HG02571 (cell line): ENCODE measurements around the gene TRIM17.
"Not testable (repeated sequence)": the region's sequence is repeated elsewhere in the genome, so short reads cannot be mapped to it uniquely, and the experiment has no call there.

Source experiments
- ATAC-seq: cut with Tn5 transposase; IDR thresholded peaks from one replicate; pipeline ENCODE4 v1.9.1; 2021; ENCODE audit warnings: mild to moderate bottlenecking, moderate library complexity; ENCODE audit not compliant: unreplicated experiment

The TRIM17 gene

DNA sequence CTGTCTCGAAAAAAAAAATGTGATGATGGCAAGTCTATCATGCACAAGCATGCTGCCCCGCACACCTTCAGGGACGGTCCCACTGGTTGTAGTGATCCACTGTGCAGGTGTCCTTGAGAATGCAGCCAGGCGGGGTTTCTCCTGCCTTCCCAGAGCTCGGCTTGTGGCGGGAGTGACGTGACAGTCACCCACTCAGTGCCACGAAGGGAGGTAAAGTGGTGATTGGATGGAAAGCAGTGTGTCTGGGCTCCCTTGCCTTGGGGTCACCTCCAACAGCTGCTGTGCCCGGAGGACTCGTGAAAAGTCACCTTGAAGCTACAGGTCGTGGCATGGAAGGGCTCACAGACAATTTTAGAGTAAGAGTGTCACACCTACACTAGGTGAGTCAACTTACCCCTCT, 33.5 kb upstream of the TRIM17 start:
- ATAC-seq = no peak

DNA sequence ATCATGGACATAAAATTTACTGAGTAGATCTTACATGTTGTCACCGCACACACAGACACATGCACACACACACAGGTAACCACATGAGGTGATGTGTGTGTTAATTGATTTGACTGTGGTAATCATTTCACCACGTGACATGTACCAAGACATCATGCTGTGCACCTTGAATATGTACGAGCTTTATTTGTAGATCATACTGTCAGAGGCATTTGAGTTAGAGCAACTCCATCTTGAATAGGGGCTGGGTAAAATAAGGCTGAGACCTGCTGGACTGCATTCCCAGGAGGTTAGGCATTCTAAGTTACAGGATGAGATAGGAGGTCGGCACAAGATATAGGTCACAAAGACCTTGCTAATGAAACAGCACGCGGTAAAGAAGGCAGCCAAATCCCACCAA, 31.7 kb upstream of the TRIM17 start:
- ATAC-seq = no peak

DNA sequence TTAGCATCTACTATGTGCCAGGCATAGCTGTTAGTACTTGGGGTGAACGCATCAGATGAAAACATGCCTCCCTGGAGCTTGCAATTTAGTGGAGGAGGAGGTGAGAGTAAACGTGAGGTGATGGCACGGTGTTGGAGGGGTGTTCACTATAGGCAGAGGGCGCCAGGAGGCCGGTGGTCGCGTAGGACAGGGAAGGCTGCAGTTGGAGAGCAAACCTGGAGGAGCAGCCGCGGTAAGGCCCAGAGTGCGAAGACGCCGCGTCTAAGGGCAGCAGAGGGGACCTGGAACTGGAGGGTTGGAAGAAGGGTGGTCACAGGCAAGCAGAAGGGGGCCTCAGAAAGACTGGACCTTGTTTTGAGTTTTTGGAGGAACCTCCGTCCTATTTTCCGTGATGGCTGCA, 30.2 kb upstream of the TRIM17 start:
- no peak for ATAC-seq

DNA sequence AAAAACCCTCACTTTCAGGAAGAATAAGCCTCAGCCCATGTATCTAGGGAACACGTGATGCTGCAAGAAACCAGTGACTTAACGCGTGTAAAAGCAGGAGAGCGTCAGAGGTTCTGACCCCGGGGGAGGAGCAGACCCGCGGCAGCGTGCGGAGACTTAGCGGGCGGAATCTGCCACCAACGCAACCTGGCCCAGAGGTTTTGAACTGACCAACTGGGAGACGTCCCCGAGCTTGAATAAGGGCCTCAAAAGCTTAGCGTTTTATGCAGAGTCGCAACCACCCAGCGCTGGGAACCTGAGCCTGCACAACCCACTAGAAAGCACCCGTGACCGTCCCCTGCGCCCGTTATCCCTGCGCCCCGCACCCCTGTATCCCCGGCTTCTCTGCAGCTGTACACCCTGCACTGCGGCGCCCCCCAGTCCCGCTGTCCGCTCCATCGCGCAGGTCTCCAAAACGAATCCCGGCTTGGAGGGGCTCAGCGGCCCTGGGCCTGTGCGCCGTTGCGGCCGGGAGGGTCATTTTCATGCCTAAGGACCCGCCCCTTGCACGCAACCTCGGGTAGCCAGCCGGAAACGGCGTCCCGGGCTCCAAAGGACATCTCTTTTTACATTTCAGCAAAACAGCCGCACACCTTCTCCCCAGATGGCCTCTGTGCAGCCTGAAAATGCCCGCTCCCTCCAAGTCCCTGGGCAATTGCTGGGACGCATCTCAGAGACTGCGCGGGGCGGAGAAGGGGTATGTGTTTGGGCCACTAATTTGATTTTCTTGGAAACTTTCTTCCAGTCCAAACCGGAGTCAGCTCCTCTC, 29.4 kb upstream of the TRIM17 start:
- ATAC-seq = peak; percentile 65

GRCh38 chr1:228445490-228445842, 28.8 kb upstream of the TRIM17 start:
- no peak for ATAC-seq

- no peak for ATAC-seq
These were observed 26.7 kb upstream of the TRIM17 start for GRCh38 chr1:228443395-228443794.

- no peak for ATAC-seq
These were observed 24.3 kb upstream of the TRIM17 start for GRCh38 chr1:228440761-228441500.

- no peak for ATAC-seq
These were observed 21.6 kb upstream of the TRIM17 start for GRCh38 chr1:228438266-228438665.

DNA sequence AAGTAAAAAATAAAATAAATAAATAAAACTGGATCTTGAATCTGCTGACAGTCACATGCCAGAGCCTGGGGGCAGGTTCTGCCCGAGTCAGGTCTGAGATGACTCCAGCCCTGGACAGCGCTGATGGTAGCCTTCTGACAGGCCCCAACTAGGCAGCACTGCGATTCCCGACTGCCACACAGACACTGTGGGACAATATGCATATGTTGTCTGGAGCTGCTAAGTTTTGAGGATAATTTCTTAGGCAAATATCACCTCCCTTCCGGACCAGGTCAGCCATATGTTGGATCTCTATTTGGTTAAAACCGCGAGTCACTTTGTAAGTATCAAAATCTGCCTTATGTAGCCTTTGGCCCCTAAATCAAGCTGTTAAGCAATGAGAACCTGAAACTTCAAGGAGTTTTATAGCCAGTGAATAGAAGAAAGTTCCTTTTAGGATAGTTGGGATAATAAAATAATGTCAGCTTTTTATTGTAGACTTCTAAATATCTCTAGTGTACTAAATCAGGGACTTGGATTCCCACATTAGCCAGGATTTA, 20.8 kb upstream of the TRIM17 start:
- no peak for ATAC-seq

DNA sequence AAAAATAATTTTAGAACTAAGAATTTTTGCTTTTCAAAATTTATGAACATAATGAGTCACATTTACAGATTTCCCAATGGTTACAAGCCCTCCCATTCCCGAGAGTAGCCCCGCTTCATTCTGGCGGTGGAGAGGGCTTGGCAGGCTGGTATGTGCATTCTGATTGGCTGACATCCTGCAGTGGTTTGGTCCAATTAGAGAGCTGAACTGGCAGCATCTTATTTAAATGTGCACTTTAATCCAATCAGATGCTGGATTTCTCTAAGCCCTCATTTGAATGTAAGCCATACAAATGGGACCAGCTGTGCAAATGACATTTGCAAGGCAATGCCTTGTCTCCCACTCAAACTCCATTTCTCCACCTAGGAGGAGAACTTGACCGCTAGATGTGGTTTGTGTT, 18.0 kb upstream of the TRIM17 start:
- no peak for ATAC-seq

DNA sequence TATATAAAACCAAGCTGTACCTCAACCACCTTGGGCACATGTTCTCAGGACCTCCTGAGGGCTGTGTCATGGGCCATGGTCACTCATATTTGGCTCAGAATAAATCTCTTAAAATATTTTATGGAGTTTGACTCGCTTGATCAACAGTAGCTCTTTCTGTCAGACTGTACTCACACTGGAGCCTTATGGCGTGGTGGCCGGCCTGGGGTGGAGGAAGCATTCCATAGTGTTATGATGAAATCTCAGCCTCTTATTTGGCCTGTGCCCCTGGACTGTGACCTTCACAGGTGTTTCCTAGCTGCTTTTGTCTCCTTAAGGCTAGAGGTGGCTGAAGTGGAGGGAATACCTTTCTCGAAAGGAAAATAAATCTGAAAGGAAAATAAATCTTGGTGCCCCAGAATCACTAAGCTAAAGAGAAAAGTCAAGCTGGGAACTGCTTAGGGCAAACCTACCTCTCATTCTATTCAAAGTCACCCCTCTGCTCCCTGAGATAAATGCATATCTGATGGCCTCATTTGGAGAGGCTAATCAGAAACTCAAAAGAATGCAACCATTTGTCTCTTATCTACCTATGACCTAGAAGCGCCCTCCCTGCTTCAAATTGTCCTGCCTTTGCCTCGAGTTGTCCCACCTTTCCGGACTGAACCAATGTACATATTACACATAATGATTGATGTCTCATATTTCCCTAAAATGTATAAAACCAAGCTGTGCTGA, 16.8 kb upstream of the TRIM17 start:
- not testable (repeated sequence) for ATAC-seq

DNA sequence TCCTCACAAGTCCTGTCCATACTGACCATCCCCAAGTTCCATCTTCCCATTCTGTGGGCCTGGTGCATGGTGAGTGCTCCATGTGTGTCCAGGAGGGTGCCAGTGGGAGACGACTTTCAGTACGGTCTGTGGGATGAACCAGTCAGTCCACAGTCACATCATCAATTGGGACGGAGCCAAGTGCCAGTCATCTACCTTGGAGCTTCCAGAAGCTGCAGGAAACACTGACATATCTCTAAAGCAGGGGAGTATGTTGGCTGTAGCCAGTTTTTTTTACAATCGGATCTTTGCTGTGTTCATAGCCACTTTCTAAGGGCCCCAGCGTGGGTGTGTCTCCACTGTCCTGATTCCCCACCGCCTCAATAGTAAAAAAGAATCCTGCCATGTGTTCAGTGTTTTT, 13.6 kb upstream of the TRIM17 start:
- no peak for ATAC-seq

- ATAC-seq = no peak
These were observed 13.0 kb upstream of the TRIM17 start for GRCh38 chr1:228429698-228430097.

- ATAC-seq = no peak
These were observed 12.3 kb upstream of the TRIM17 start for GRCh38 chr1:228429007-228429406.

- ATAC-seq = no peak
These were observed 11.8 kb upstream of the TRIM17 start for GRCh38 chr1:228428412-228428811.

GRCh38 chr1:228426518-228427175, 10.0 kb upstream of the TRIM17 start:
- no peak for ATAC-seq

DNA sequence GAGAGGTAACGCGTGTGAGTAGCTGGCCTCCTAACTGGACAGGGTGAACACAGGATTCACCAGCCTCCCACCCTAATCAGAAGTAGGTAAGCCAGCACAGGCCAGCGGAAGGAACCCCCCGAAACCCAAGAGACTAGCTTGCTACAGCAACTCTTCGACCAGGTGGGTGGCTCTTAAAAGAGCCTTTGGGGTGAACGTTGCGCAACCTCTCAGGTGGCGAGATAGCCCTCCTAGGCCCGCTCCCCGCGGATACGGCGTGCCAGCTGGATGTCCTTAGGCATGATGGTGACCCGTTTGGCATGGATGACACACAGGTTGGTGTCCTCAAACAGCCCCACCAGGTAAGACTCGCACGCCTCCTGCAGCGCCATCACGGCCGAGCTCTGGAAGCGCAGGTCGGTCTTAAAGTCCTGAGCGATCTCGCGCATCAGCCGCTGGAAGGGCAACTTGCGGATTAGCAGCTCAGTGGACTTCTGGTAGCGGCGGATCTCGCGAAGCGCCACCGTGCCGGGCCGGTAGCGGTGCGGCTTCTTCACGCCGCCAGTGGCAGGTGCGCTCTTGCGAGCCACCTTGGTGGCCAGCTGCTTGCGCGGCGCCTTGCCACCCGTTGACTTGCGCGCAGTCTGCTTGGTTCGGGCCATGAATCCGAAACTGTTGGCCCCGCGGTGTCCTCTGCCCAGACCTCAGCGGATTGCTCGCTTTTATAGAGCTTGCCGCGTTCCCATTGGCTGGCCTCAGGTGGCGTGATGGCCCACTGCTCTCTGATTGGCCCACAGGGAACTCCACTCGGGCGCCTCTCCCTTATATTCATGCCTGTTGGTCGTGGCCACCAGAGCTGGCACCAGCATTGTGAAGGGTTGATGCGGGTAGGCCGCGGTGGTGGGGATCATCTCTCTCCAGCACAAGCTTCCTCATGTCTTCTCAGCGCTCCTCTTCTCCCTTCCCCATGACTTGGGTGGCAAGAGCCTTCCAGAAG, 8.3 kb upstream of the TRIM17 start:
- no peak for ATAC-seq

- ATAC-seq = no peak
These were observed 6.9 kb upstream of the TRIM17 start for GRCh38 chr1:228423404-228424053.
